GM18873 (cell line): ENCODE data around the gene FOXP4.

ENCODE experiments used
- ATAC-seq: cut with Tn5 transposase; IDR thresholded peaks from one replicate; pipeline ENCODE4 v1.9.1; 2021; ENCODE audit warnings: mild to moderate bottlenecking, moderate library complexity, moderate number of reproducible peaks; ENCODE audit not compliant: unreplicated experiment, low FRiP score

Gene FOXP4

GRCh38 chr6:41561931-41562911 is 16.0 kb downstream of the FOXP4 start:
- ATAC-seq = no peak

GRCh38 chr6:41563060-41563776 is 17.0 kb downstream of the FOXP4 start:
- ATAC-seq = no peak

GRCh38 chr6:41564448-41565142 is 18.4 kb downstream of the FOXP4 start:
- no peak for ATAC-seq

- no peak for ATAC-seq
Observed at GRCh38 chr6:41565701-41566100, 19.5 kb downstream of the FOXP4 start.

GRCh38 chr6:41566961-41567360 is 20.8 kb downstream of the FOXP4 start:
- no peak for ATAC-seq

- no peak for ATAC-seq
Observed at GRCh38 chr6:41567684-41568083, 21.5 kb downstream of the FOXP4 start.

- ATAC-seq = no peak
Observed at GRCh38 chr6:41568202-41568584, 22.0 kb downstream of the FOXP4 start.

GRCh38 chr6:41568585-41569384 is 22.6 kb downstream of the FOXP4 start:
- ATAC-seq = no peak

- ATAC-seq = no peak
Observed at GRCh38 chr6:41570259-41570615, 24.1 kb downstream of the FOXP4 start.

GRCh38 chr6:41571021-41571780 is 25.0 kb downstream of the FOXP4 start:
- ATAC-seq = no peak

- no peak for ATAC-seq
Observed at GRCh38 chr6:41572613-41573012, 26.4 kb downstream of the FOXP4 start.

- no peak for ATAC-seq
Observed at GRCh38 chr6:41573276-41573675, 27.1 kb downstream of the FOXP4 start.

GRCh38 chr6:41573985-41574384 is 27.8 kb downstream of the FOXP4 start:
- ATAC-seq = no peak

- no peak for ATAC-seq
Observed at GRCh38 chr6:41575598-41575997, 29.4 kb downstream of the FOXP4 start.

- no peak for ATAC-seq
Observed at GRCh38 chr6:41576667-41577066, 30.5 kb downstream of the FOXP4 start.

- no peak for ATAC-seq
Observed at GRCh38 chr6:41577356-41578216, 31.4 kb downstream of the FOXP4 start.

- ATAC-seq = no peak
Observed at GRCh38 chr6:41578217-41579087, 32.3 kb downstream of the FOXP4 start.
